ENCODE results near the gene SIPA1.
"Not testable (repeated sequence)": the region's sequence is repeated elsewhere in the genome, so short reads cannot be mapped to it uniquely, and the experiment has no call there.

Gene SIPA1

GRCh38 chr11:65661599-65662246 is 23.8 kb downstream of the SIPA1 start:
- no peak for DNase-seq

GRCh38 chr11:65662247-65662798 is 24.4 kb downstream of the SIPA1 start:
- DNase-seq, result no peak

- DNase-seq, result peak; percentile 57
Observed at GRCh38 chr11:65662799-65663638, 25.1 kb downstream of the SIPA1 start, which contains the start of gene RELA. Gene RELA, minus strand, starts transcription at chr11:65662916. Its CDS starts 84 bp downstream, at chr11:65662832.

- no peak for DNase-seq
Observed at GRCh38 chr11:65663639-65664200, 25.8 kb downstream of the SIPA1 start.

DNA sequence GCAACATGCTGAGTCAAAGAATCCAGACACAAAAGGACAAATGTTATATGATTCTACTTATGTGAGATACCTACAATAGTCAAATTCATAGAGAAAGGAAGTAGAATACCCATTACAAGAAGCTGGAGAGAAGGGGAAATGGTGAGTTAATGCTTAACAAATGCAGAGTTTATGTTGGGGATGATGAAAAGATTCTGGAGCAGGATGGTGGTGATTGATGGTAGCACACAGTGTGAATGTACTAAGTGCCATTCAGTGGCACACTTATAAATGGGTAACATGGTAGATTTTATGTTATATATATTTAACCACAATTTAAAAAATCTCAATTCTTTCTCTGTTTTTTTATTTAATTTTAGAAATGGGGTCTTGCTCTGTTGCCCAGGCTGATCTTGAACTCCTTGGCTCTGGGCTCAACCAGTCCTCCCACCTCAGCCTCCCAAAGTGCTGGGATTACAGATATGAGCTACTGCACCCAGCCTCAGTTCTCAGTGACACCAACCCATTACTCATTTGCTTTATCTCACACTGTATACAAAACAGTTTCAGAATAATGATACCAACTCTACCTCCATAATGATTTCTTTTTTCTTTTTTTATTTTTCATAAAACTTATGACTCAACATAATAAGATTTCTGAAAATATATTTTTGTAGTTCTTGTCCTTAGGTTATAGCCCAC is 34.4 kb downstream of the SIPA1 start:
- DNase-seq, result no peak

- no peak for DNase-seq
Observed at GRCh38 chr11:65672982-65673381, 35.1 kb downstream of the SIPA1 start.

GRCh38 chr11:65680192-65680743 is 42.4 kb downstream of the SIPA1 start:
- DNase-seq, result no peak

DNA sequence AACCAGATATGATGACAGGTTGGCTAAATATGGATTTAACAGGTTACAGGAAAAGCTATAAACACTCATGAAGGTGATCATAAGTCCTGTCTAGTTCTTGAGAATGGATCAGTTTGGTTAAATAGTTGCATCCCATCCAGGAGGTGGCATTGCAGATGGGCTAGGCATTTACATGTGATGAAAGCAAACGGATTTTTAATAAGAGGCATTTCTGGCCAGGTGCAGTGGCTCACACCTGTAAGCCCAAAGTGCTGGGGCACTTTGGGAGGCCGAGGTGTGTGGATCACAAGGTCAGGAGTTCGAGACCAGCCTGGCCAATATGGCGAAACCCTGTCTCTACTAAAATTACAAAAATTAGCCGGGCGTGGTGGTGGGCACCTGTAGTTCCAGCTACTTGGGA is 45.6 kb downstream of the SIPA1 start:
- not testable (repeated sequence) for DNase-seq

DNA sequence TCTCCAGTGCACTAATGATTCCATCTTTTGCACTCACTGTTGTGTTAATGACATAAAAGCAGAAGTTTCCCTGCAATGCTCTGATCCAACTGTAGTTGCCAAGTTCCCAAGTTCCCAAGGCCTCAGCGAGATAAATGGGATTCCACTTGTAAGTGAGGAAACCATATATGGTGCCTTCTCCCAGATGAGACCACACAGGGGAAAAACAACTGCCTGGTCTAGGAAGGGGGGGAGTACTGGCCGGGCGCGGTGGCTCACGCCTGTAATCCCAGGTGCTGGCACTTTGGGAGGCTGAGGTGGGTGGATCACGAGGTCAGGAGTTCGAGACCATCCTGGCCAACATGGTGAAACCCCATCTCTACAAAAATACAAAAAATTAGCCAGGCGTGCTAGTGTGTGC is 48.1 kb downstream of the SIPA1 start:
- DNase-seq, result no peak

DNA sequence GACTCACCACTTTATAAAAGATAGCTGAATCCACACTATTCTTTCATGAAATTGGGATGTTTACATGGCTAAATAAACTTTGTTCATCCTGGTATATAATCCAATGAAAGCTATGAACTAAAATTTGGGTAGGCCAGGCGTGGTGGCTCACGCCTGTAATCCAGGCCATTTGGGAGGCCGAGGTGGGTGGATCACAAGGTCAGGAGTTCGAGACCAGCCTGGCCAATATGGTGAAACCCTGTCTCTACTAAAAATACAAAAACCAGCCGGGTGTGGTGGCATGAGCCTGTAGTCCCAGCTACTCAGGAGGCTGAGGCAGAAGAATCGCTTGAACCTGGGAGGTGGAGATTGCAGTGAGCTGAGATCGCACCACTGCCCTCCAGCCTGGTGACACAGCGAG is 53.9 kb downstream of the SIPA1 start:
- not testable (repeated sequence) for DNase-seq

DNA sequence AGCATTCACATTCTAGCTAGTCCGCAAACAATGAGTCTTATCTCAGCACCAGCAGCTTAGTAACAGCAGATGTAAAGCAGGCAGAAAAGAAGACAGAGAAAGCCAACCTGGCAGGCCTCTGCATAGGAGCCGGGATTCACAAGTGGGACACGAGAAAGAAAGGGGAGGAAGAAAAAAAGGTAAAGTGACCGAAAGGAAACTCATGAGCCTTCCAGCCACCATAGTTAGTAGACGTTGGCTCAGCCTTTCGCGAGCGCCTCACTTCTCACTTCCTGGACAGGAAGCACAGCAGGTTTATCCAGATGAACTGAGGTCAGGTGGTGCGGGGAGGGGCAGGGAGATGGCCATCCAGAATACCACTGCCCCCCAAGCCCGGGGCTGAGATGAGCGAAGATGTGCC is 54.5 kb downstream of the SIPA1 start:
- no peak for DNase-seq

DNA sequence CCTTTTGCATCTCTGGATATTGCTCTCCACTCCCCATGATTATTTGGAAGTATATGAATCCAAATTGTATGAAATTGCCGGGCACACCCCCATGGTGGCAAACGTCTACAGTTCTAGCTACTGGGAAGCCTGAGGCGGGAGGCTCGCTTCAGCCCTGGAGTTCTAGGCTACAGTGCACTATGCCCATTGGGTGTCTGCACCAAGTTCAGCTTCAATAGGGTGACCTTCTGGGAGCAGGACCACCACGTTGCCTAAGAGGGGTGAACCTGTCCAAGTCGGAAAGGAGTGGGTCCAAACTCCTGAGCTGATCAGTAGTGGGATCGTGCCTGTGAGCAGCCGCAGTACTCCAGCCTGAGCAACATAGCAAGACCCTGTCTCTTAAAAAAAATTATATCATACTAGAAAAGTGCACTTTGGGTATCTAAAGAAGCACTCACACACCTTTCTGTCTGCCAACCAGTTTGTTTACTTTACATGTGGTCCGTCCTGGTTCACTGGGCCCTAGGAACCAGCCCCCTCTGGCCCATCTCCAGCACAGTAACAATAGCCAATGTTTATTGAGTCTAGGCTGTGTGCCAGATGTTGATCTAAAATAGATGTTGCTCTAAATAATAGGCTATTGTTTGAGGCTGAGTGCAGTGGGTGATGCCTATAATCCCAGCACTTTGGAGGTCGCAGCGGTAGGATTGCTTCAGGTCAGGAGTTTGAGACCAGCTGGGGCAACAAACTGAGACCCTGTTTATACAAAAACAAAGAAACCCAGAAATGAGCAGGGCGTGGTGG is 57.7 kb downstream of the SIPA1 start:
- no peak for DNase-seq

DNA sequence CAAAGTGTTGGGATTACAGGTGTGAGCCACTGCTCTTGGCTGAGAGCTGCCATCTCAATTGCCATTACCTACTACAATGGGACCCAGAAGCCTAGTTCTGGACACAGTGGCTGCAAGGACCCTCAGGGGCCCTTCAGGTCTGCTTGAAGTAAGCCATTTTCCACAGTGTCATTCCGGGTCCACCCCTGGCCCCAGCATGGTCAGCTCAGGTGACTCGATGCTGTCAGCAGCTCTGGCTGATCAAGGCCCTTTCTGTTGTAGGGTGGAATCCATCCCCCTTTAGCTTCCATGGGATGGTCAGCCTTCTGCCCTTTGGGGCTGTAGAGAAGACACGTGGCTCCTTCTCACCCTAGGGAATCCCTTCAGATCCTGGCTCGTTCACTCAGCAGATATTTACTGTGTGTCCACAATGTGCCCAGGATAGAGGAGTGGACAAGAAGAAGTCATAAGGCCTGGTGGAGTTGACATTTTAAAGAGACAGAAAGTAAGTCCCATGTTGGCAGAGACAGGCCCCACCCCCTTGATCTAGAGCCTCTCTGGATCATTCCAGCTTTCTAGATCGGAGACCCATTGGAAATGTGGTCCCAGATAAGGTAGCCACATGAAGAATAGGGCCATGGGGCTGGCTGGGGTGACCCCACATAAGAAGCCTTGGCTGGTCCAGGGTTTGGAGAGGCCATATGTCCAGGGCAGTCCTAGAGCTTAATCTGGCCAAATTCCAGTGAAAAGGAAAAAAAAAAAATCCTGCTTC is 59.1 kb downstream of the SIPA1 start:
- DNase-seq, result no peak

- no peak for DNase-seq
Observed at GRCh38 chr11:65698205-65698604, 60.3 kb downstream of the SIPA1 start.

DNA sequence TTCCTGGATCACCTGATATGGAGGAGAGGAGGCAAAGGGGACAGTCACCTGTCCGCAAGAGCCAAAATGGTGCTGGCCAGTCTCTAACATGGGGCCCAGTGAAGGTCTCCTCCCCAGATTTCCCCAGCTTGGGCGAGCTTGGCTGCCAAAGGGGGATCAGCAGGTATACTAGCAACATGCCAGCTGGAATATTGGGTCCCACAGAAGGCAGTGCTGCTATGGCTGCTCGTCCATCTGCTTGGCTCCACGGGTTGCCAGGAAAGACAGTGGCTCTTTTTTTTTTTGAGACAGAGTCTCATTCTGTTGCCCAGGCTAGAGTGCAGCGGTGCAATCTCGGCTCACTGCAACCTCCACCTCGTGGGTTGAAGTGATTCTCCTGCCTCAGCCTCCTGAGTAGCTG is 61.4 kb downstream of the SIPA1 start:
- DNase-seq, result peak; percentile 14

DNA sequence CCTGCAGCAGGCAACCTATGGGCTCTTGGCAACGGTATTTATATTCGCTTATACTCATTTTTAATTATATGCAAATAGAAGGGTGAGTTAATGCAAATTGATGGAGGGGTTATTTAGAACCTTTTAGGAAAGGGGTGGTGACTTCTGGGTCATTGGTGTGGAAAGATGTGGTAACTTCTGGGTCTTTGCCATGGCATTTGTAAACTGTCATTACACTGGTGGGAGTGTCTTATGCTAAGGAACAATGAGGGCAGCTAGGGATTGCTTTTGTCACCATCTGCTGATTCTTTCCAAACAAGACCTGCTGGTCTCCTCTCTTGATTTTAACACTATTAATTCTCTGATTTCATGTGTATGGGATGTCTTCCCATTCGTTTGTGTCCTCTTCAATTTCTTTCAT is 62.5 kb downstream of the SIPA1 start:
- DNase-seq, result no peak

All from DMS 273 treated with DMSO at 0.1 percent for 48 hours (cell line).